Measurements from ENCODE around the gene DNAJB9. TPM values are rescaled to one million over a fixed set of nuclear protein-coding genes. Genes with fewer than 3 reads are reported as not detected.

The DNAJB9 gene
- total RNA-seq, 3 donors from 2014 or later = 36.3 to 51.2 (median 41.0) TPM

- Histone ChIP-seq H3K4me3 (no peak overlapping the region), H3K27me3 (no peaks in the 10 kb centered on the region), H3K36me3 (no peaks in the 10 kb centered on the region), H3K27ac (no peak overlapping the region), H3K4me1 (no peaks in the 10 kb centered on the region), H3K9me3 (no peaks in the 10 kb centered on the region)
- DNase-seq (ENCODE audit: low spot score in 2 of 2) = no peak
- no peak for TF ChIP-seq POLR2A (IDR thresholded peaks at IDR 0.05)
- TF ChIP-seq POLR2AphosphoS5 (IDR thresholded peaks at IDR 0.05) = no peak
- no peak for TF ChIP-seq CTCF (IDR thresholded peaks at IDR 0.05)
- intact Hi-C loops (cut with DNase I; ENCODE audit: low total_unique reads) = no loop called here
These were observed 16.6 kb downstream of the DNAJB9 start for GRCh38 chr7:108586274-108586710.

GRCh38 chr7:108589199-108589598, 19.5 kb downstream of the DNAJB9 start:
- intact Hi-C loops (cut with DNase I; ENCODE audit: low total_unique reads) = no loop called here
- no peaks in the 10 kb centered on the region for H3K27me3 ChIP-seq
- TF ChIP-seq POLR2AphosphoS5 (IDR thresholded peaks at IDR 0.05) = no peak
- H3K9me3 ChIP-seq = no peaks in the 10 kb centered on the region
- no peak for DNase-seq (ENCODE audit: low spot score in 2 of 2)
- no peak overlapping the region for H3K4me3 ChIP-seq
- no peaks in the 10 kb centered on the region for H3K4me1 ChIP-seq
- no peak overlapping the region for H3K27ac ChIP-seq
- H3K36me3 ChIP-seq = no peaks in the 10 kb centered on the region

GRCh38 chr7:108589874-108590273, 20.2 kb downstream of the DNAJB9 start:
- no peaks in the 10 kb centered on the region for H3K9me3 ChIP-seq
- no peak for DNase-seq (ENCODE audit: low spot score in 2 of 2)
- TF ChIP-seq POLR2A (IDR thresholded peaks at IDR 0.05) = no peak
- TF ChIP-seq CTCF (IDR thresholded peaks at IDR 0.05) = no peak
- no peak for TF ChIP-seq POLR2AphosphoS5 (IDR thresholded peaks at IDR 0.05)
- H3K4me1 ChIP-seq = no peaks in the 10 kb centered on the region
- H3K27ac ChIP-seq = no peak overlapping the region
- H3K4me3 ChIP-seq = no peak overlapping the region
- intact Hi-C loops (cut with DNase I; ENCODE audit: low total_unique reads) = no loop called here
- H3K36me3 ChIP-seq = no peaks in the 10 kb centered on the region
- H3K27me3 ChIP-seq = no peaks in the 10 kb centered on the region

GRCh38 chr7:108590606-108591005, 20.9 kb downstream of the DNAJB9 start:
- H3K27me3 ChIP-seq = no peaks in the 10 kb centered on the region
- no peak for DNase-seq (ENCODE audit: low spot score in 2 of 2)
- H3K27ac ChIP-seq = no peak overlapping the region
- H3K36me3 ChIP-seq = no peaks in the 10 kb centered on the region
- H3K4me1 ChIP-seq = no peaks in the 10 kb centered on the region
- H3K4me3 ChIP-seq = no peak overlapping the region
- intact Hi-C loops (cut with DNase I; ENCODE audit: low total_unique reads) = no loop called here
- TF ChIP-seq POLR2A (IDR thresholded peaks at IDR 0.05) = no peak
- no peaks in the 10 kb centered on the region for H3K9me3 ChIP-seq

GRCh38 chr7:108592646-108593201, 23.1 kb downstream of the DNAJB9 start:
- no peak overlapping the region for H3K4me3 ChIP-seq
- intact Hi-C loops (cut with DNase I; ENCODE audit: low total_unique reads) = no loop called here
- H3K27me3 ChIP-seq = no peaks in the 10 kb centered on the region
- H3K27ac ChIP-seq = no peak overlapping the region
- no peak for DNase-seq (ENCODE audit: low spot score in 2 of 2)
- TF ChIP-seq POLR2A (IDR thresholded peaks at IDR 0.05) (no peak), CTCF (IDR thresholded peaks at IDR 0.05) (peak in 1 of 3 donors; percentile 20)
- H3K36me3 ChIP-seq = no peaks in the 10 kb centered on the region
- no peaks in the 10 kb centered on the region for H3K4me1 ChIP-seq
- H3K9me3 ChIP-seq = no peaks in the 10 kb centered on the region

GRCh38 chr7:108596560-108596959, 26.9 kb downstream of the DNAJB9 start:
- Histone ChIP-seq H3K27me3 (no peaks in the 10 kb centered on the region), H3K4me3 (no peak overlapping the region), H3K27ac (no peak overlapping the region), H3K4me1 (no peaks in the 10 kb centered on the region), H3K36me3 (no peaks in the 10 kb centered on the region), H3K9me3 (no peaks in the 10 kb centered on the region)
- TF ChIP-seq POLR2AphosphoS5 (IDR thresholded peaks at IDR 0.05) (no peak), POLR2A (IDR thresholded peaks at IDR 0.05) (no peak), CTCF (IDR thresholded peaks at IDR 0.05) (no peak)
- DNase-seq (ENCODE audit: low spot score in 2 of 2) = no peak
- intact Hi-C loops (cut with DNase I; ENCODE audit: low total_unique reads) = no loop called here
